Liver (tissue), 3 donors: ENCODE measurements around the gene AHR.

Source experiments
- CTCF ChIP-seq: fragments of 150-350 bp; IDR thresholded peaks from 2 replicates; pipeline ENCODE4 v1.5.1; 2017; ENCODE audit warnings: improper control_type of control experiment, low read depth, low read length; ENCODE audit not compliant: missing input control
- FOXA1 ChIP-seq: IDR thresholded peaks from 2 replicates; pipeline ENCODE4 v1.6.1; 2016; ENCODE audit warnings: antibody characterized with exemption
- NR2F2 ChIP-seq: IDR thresholded peaks from 2 replicates; pipeline ENCODE4 v1.6.1; 2016; ENCODE audit warnings: antibody characterized with exemption
- RAD21 ChIP-seq, 2 donors: IDR thresholded peaks; 2 replicates each; pipeline ENCODE4 v1.6.1; 2016; ENCODE audit warnings: antibody characterized with exemption in 2 of 2, mild to moderate bottlenecking in 2 of 2
- REST ChIP-seq: IDR thresholded peaks from 2 replicates; pipeline ENCODE4 v1.6.1; 2016; ENCODE audit warnings: antibody characterized with exemption, mild to moderate bottlenecking
- SP1 ChIP-seq: IDR thresholded peaks from 2 replicates; pipeline ENCODE4 v1.6.1; 2018; ENCODE audit warnings: antibody characterized with exemption, mild to moderate bottlenecking
- TF ChIP-seq, protein P1 (sequence below): IDR thresholded peaks from 2 replicates; pipeline ENCODE4 v1.6.1; 2016; ENCODE audit warnings: antibody characterized with exemption
- TF ChIP-seq, protein P2 (sequence below): IDR thresholded peaks from 2 replicates; pipeline ENCODE4 v1.6.1; 2016; ENCODE audit warnings: antibody characterized with exemption
- donor health status: healthy.
- donor health status: healthy.

- TF ChIP-seq REST = no peak
- TF ChIP-seq CTCF = no peak
- TF ChIP-seq, protein P1, sequence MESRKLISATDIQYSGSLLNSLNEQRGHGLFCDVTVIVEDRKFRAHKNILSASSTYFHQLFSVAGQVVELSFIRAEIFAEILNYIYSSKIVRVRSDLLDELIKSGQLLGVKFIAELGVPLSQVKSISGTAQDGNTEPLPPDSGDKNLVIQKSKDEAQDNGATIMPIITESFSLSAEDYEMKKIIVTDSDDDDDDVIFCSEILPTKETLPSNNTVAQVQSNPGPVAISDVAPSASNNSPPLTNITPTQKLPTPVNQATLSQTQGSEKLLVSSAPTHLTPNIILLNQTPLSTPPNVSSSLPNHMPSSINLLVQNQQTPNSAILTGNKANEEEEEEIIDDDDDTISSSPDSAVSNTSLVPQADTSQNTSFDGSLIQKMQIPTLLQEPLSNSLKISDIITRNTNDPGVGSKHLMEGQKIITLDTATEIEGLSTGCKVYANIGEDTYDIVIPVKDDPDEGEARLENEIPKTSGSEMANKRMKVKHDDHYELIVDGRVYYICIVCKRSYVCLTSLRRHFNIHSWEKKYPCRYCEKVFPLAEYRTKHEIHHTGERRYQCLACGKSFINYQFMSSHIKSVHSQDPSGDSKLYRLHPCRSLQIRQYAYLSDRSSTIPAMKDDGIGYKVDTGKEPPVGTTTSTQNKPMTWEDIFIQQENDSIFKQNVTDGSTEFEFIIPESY = no peak
- TF ChIP-seq, protein P2, sequence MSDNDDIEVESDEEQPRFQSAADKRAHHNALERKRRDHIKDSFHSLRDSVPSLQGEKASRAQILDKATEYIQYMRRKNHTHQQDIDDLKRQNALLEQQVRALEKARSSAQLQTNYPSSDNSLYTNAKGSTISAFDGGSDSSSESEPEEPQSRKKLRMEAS = no peak
- TF ChIP-seq RAD21 (IDR thresholded peaks at IDR 0.05) = no peak
- no peak for TF ChIP-seq SP1
- TF ChIP-seq FOXA1 = no peak
- no peak for TF ChIP-seq NR2F2
Observed at GRCh38 chr7:17340655-17341054, 42.2 kb downstream of the AHR start.
